AG09309 (cell line): ENCODE data around the gene ADARB1.

Source experiments
- DNase-seq: peaks from one replicate; pipeline ENCODE4 v3.0.0-alpha.2; 2010; ENCODE audit warnings: low read depth
- H3K4me3 ChIP-seq: 2 replicates; pipeline ENCODE4 v1.5.1; 2011; ENCODE audit warnings: mild to moderate bottlenecking, low read depth, low read length, moderate library complexity; ENCODE audit not compliant: control insufficient read depth
- TF ChIP-seq, protein P1 (sequence below): IDR thresholded peaks from 2 replicates; pipeline ENCODE4 v1.5.1; 2011; ENCODE audit warnings: mild to moderate bottlenecking, low read depth, low read length, inconsistent platforms; ENCODE audit not compliant: insufficient read depth, control insufficient read depth; ENCODE audit errors: missing control alignments

Gene ADARB1

GRCh38 chr21:45204395-45204794 lies 130.0 kb downstream of the ADARB1 start:
- TF ChIP-seq, protein P1, sequence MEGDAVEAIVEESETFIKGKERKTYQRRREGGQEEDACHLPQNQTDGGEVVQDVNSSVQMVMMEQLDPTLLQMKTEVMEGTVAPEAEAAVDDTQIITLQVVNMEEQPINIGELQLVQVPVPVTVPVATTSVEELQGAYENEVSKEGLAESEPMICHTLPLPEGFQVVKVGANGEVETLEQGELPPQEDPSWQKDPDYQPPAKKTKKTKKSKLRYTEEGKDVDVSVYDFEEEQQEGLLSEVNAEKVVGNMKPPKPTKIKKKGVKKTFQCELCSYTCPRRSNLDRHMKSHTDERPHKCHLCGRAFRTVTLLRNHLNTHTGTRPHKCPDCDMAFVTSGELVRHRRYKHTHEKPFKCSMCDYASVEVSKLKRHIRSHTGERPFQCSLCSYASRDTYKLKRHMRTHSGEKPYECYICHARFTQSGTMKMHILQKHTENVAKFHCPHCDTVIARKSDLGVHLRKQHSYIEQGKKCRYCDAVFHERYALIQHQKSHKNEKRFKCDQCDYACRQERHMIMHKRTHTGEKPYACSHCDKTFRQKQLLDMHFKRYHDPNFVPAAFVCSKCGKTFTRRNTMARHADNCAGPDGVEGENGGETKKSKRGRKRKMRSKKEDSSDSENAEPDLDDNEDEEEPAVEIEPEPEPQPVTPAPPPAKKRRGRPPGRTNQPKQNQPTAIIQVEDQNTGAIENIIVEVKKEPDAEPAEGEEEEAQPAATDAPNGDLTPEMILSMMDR: no peak
- DNase-seq: no peak
- H3K4me3 ChIP-seq: no peak overlapping the region

GRCh38 chr21:45207839-45208626 lies 133.7 kb downstream of the ADARB1 start:
- no peak for DNase-seq
- H3K4me3 ChIP-seq: no peak overlapping the region
- TF ChIP-seq, protein P1: no peak

- DNase-seq: no peak
- TF ChIP-seq, protein P1: no peak
- no peak overlapping the region for H3K4me3 ChIP-seq
Observed at GRCh38 chr21:45208627-45208951, 134.2 kb downstream of the ADARB1 start.

- peak; percentile 8 for DNase-seq
- TF ChIP-seq, protein P1: no peak
- H3K4me3 ChIP-seq: no peak overlapping the region; the same call in 1 of the 2 replicates
Observed at GRCh38 chr21:45209046-45209445, 134.7 kb downstream of the ADARB1 start.

- H3K4me3 ChIP-seq: no peak overlapping the region
- no peak for DNase-seq
- TF ChIP-seq, protein P1: no peak
Observed at GRCh38 chr21:45209685-45210284, 135.4 kb downstream of the ADARB1 start.

DNA sequence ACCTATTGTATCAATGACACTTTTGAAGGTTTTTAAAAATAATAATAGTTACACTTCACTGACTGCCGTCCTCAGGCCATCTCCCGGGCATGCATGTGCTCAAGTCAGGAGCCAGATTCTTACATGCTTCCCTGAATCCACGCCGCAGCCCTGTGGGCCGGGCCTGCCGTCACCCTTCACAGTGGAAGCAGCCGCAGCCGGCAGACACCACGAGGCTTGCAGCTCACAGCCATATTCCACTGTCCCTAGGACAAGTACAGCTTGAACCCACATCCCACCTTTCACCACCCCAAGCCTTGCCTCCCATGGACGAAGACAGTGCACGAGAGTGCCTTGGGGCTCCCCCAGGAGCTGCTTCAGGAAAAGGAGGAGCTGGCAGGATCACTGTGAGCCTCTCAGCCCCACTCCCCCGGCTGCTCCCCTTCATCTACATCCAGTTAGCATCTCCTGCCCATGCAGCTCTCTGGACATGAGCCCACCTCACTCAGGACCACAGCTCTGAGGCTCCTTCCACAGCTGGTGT lies 136.1 kb downstream of the ADARB1 start:
- TF ChIP-seq, protein P1: no peak
- no peak overlapping the region for H3K4me3 ChIP-seq
- no peak for DNase-seq
